ENCODE results near the gene TRIM49.
"Not testable (repeated sequence)": the region's sequence is repeated elsewhere in the genome, so short reads cannot be mapped to it uniquely, and the experiment has no call there.

TRIM49 gene

DNA sequence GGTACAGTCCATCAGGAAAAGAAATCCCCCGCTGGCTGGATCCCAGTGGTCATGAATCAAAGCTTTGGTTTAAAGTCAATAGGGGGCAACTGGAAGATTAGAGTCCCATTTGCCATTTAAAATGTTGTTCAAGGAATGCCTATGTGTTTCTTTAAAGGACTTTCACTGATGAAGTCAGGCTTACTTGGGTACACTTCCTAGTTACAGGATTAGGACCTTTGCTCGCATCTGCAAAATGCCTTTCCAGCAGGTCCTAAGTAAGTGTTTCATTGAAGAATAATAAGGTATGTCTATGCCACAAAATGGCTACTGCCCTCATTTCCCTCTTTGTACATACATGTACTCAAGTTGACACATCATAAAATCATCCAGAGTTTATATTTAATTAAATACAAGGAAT, at the start of gene TRIM49:
TSS of gene TRIM49 (minus strand) at position 101 of the 400 bp plus-strand sequence. CDS start 4,106 bp downstream, outside the sequence.
- not testable (repeated sequence) for DNase-seq

DNA sequence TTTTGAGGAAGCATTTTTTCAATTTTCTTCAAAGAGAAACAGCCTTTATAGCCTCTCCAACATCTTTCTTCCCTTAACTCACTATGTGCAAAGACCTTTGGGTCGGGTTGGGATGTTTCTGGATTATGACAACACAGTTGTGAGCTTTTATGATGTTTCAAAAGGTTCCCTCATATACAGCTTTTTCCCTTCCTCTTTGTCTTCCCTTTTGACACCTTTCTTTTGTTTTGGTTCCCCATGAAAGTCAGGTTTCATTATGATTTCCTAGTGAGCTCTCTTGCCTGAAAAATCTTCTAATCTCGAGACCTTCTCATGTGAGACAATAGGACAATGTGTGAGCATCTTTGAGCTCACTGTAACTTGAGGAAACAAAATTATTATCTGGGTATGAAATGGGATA, 18.3 kb upstream of the TRIM49 start:
- not testable (repeated sequence) for DNase-seq

DNA sequence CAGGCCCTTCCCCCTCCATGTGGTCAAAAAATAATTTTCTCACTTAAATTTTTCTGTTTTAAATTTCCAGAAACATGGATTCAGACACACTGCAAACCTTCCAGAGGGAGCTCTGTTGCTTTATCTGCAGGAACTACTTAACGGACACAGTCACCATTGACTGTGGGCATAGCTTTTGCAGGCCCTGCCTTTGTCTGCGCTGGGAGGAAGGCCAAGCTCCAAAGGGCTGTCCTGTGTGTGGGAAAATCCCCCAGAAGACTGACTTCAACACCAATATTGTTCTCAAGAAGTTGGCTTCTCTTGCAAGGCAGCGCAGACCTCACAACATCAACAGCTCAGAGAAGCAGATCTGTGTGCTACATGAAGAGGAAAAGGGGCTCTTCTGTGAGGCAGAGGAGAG, 11.6 kb upstream of the TRIM49 start:
- not testable (repeated sequence) for DNase-seq

DNA sequence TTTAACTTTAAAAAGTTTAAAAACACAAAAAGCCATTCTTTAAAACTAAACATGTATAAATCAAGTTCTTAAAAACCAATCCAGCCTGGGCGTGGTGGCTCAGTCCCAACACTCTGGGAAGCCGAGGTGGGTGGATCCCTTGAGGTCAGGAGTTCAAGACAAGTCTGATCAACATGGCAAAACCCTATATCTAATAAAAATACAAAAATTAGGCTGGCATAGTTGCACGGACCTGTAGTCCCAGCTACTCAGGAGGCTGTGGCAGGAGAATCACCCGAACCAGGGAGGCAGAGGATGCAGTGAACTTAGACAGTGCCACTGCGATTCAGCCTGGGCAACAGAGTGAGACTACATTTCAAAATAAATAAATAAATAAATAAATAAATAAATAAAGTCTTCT, 5.2 kb upstream of the TRIM49 start:
- not testable (repeated sequence) for DNase-seq

DNA sequence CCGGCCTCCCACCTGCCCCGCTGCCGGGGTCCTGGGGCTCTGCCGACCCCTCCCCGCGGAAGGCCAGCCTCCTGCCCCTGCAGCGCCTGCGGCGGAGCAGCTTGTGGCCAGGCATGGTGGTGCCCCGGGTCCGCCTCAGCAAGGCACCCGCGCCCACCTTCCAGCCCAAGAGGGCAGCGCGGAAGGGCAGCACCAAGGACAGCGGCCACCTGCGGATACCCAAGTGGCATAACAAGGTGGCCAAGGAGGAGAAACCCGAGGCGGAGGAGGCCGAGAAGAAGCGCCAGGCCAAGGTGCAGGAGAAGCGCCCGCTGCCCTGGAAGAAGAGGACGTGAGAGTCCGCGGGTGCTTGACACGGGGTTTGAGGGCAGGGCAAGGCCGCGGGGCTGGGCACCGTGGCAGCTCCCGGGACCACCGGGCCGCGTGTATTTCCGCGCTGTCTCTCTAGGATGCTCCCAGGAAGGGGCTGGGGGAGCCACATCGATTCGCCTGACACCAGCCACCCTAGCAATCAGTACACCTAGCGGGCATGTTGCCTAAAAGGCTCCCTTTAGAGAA, 20.8 kb downstream of the TRIM49 start:
- not testable (repeated sequence) for DNase-seq

DNA sequence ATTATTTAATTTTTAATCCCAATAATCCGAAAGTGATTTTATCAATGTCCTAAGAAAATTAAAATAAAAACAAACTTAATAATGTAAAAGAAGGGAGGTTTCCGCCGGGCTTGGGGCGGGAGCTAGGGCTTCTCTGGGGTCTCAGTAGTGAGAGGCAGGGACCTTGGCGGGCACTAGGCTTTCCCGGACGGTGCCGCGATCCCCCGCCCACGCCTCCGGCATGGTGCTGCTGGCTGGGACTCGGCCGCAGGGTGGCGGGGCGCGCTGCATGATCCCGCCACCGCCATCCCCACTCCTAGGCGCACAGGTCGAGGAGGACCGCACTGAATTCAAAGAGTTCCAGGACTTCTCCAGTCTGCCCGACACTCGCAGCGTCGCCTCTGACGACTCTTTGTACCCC, 22.6 kb downstream of the TRIM49 start:
- not testable (repeated sequence) for DNase-seq

DNA sequence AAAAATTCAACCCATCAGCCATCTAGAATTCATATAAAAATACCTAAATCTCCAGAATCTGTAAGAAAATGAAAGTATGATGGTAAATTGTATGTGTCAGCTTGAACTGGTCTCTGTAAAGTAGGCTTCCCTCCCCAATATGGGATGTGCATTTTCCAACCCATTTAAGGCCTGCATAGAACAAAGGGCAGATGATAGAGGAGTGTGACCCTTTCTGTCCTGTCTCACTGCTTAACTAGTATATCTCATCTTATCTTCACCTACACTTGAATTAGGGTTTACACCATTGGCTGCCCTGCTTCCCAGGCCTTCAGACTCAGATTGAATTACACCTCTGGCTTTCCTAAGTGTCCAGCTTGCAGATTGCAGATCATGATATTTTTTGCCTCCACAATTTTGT, 57.6 kb downstream of the TRIM49 start:
- DNase-seq = not testable (repeated sequence)
